Gastrocnemius medialis (tissue), 4 donors: Measurements from ENCODE around the gene SLC22A12.

Experiments used
- POLR2A ChIP-seq, 2 donors: fragments of 450-650 bp; IDR thresholded peaks; one replicate each; pipeline ENCODE4 v1.6.1; 2017; ENCODE audit warnings: antibody characterized with exemption in 2 of 2, mild to moderate bottlenecking in 2 of 2, moderate library complexity in 2 of 2
- TF ChIP-seq, protein P1 (sequence below), 5 experiments: fragments of 450-650 bp in 3 of 5; fragments of 200-600 bp in 2 of 5; sonication (generic) in 2 of 5; IDR thresholded peaks in 4 of 5; conservative IDR thresholded peaks in 1 of 5; 1 replicate in 4 of 5; 2 replicates in 1 of 5; pipeline ENCODE4 v1.5.1; 2016 to 2019; ENCODE audit warnings: antibody characterized with exemption in 5 of 5, mild to moderate bottlenecking in 3 of 5, moderate library complexity in 3 of 5

DNA sequence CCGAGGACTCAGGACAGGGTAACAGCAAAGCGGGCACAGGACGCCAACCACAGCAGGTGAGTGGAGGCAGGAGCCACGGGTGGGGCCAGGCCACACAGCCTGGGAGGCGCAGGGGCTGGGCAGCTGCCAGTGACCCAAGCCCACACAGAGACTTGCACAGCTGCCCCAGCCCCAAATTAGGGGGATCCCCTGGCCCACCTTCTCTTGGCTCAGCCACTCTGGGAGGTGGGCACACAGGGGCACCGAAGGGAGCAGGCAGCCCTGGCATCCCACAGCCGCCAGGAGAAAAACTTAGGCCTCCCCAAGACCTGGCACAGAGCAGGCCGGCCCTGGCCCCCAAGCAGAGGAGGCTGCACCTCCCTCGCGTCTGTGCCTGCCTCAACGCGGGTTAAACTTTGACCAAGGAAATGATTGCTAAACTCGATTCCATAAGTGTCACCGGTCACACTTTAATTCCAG lies at the start of gene SLC22A12:
- TF ChIP-seq, protein P1, sequence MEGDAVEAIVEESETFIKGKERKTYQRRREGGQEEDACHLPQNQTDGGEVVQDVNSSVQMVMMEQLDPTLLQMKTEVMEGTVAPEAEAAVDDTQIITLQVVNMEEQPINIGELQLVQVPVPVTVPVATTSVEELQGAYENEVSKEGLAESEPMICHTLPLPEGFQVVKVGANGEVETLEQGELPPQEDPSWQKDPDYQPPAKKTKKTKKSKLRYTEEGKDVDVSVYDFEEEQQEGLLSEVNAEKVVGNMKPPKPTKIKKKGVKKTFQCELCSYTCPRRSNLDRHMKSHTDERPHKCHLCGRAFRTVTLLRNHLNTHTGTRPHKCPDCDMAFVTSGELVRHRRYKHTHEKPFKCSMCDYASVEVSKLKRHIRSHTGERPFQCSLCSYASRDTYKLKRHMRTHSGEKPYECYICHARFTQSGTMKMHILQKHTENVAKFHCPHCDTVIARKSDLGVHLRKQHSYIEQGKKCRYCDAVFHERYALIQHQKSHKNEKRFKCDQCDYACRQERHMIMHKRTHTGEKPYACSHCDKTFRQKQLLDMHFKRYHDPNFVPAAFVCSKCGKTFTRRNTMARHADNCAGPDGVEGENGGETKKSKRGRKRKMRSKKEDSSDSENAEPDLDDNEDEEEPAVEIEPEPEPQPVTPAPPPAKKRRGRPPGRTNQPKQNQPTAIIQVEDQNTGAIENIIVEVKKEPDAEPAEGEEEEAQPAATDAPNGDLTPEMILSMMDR (IDR thresholded peaks at IDR 0.05 in 4 of 5, conservative IDR thresholded peaks at IDR 0.05 in 1 of 5) = no peak
- TF ChIP-seq POLR2A (IDR thresholded peaks at IDR 0.05) = no peak
